DND-41 (cell line): Measurements from ENCODE around the gene EPHB1.

ENCODE experiments used
- ATAC-seq: fragments of 200-7000 bp; cut with Tn5 transposase; 3 replicates; pipeline ENCODE4 v1.9.1; 2021; ENCODE audit warnings: low read depth; ENCODE audit not compliant: insufficient read depth
- DNase-seq: peaks from one replicate; pipeline ENCODE4 v3.0.0-alpha.2; 2020
- H2AFZ ChIP-seq: 2 replicates; pipeline ENCODE4 v1.6.0; 2012; ENCODE audit warnings: low read depth, low read length
- H3K27ac ChIP-seq: 2 replicates; pipeline ENCODE4 v1.5.1; 2012; ENCODE audit warnings: low read length, inconsistent platforms
- H3K27me3 ChIP-seq: fragments of 200-600 bp; sonication (generic); 2 replicates; pipeline ENCODE4 v1.6.0; 2012; ENCODE audit warnings: low read length, mild to moderate bottlenecking, inconsistent platforms; ENCODE audit not compliant: insufficient read depth, poor library complexity
- H3K36me3 ChIP-seq: 2 replicates; pipeline ENCODE4 v1.5.1; 2012; ENCODE audit warnings: low read length, inconsistent platforms; ENCODE audit not compliant: insufficient read depth
- H3K4me1 ChIP-seq: 2 replicates; pipeline ENCODE4 v1.5.1; 2012; ENCODE audit warnings: mild to moderate bottlenecking, low read length; ENCODE audit not compliant: insufficient read depth
- H3K4me2 ChIP-seq: 2 replicates; pipeline ENCODE4 v1.6.0; 2012; ENCODE audit warnings: mild to moderate bottlenecking, moderate library complexity, low read length, inconsistent platforms; ENCODE audit not compliant: insufficient read depth
- H3K4me3 ChIP-seq, 2 experiments: fragments of 200-600 bp in 1 of 2; shearing (Covaris generic) in 1 of 2; 2 replicates each; pipeline ENCODE4 v1.5.1; 2012 to 2016; ENCODE audit warnings: inconsistent platforms in 2 of 2, low read length in 2 of 2, mild to moderate bottlenecking in 2 of 2, low read depth in 1 of 2, moderate library complexity in 1 of 2
- H3K79me2 ChIP-seq: 2 replicates; pipeline ENCODE4 v1.6.0; 2012; ENCODE audit warnings: low read length, inconsistent platforms; ENCODE audit not compliant: insufficient read depth
- H3K9ac ChIP-seq: 2 replicates; pipeline ENCODE4 v1.6.0; 2012; ENCODE audit warnings: low read depth, mild to moderate bottlenecking, inconsistent platforms, low read length, moderate library complexity
- H3K9me3 ChIP-seq: 2 replicates; pipeline ENCODE4 v1.5.1; 2012; ENCODE audit warnings: low read length, moderate library complexity, mild to moderate bottlenecking, inconsistent platforms; ENCODE audit not compliant: insufficient read depth, severe bottlenecking
- H4K20me1 ChIP-seq: 2 replicates; pipeline ENCODE4 v1.6.0; 2012; ENCODE audit warnings: low read length; ENCODE audit not compliant: insufficient read depth
- CTCF ChIP-seq: IDR thresholded peaks from 2 replicates; pipeline ENCODE4 v1.5.1; 2012; ENCODE audit warnings: borderline replicate concordance, low read length, moderate library complexity, mild to moderate bottlenecking; ENCODE audit not compliant: poor library complexity, severe bottlenecking; ENCODE audit errors: extremely low read depth
- EZH2 ChIP-seq: IDR thresholded peaks from 3 replicates; pipeline ENCODE4 v1.6.1; 2012; ENCODE audit warnings: borderline replicate concordance, low read depth, mild to moderate bottlenecking, moderate library complexity, low read length, inconsistent platforms; ENCODE audit not compliant: severe bottlenecking

EPHB1 gene

GRCh38 chr3:134931045-134931785, 136.2 kb downstream of the EPHB1 start:
- Histone ChIP-seq H3K4me2 (no peak overlapping the region), H3K9me3 (no peaks in the 10 kb centered on the region), H3K4me1 (no peaks in the 10 kb centered on the region), H3K27me3 (no peaks in the 10 kb centered on the region), H3K4me3 (no peak overlapping the region), H3K9ac (no peak overlapping the region), H4K20me1 (no peaks in the 10 kb centered on the region), H3K36me3 (no peaks in the 10 kb centered on the region), H3K79me2 (no peaks in the 10 kb centered on the region), H2AFZ (no peak overlapping the region), H3K27ac (no peak overlapping the region)
- DNase-seq (no peak), ATAC-seq (no peak)
- TF ChIP-seq EZH2 (no peak), CTCF (no peak)

DNA sequence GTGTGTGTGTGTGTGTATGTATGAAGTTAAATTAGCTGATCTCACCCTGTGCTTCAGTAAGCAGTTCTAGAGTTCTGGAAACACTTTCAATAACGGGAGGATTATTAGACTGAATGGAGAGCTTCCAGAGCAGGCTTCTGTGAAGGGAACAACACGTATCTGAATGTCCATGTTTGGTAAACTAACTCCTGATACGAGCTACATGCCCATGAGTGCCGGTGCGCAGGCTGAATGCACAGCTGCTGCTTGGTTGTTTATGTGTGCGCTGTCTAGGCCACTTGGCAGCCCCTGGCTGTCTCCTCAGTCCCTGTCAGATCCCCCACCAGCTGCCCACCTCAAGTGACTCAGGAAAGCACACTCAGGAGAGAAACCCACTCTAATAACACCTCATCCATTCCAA, 137.0 kb downstream of the EPHB1 start:
- H3K9me3 ChIP-seq, result no peaks in the 10 kb centered on the region
- no peak overlapping the region for H2AFZ ChIP-seq
- no peaks in the 10 kb centered on the region for H3K79me2 ChIP-seq
- TF ChIP-seq CTCF (no peak), EZH2 (no peak)
- no peak overlapping the region for H3K4me2 ChIP-seq
- DNase-seq (no peak), ATAC-seq (no peak)
- no peaks in the 10 kb centered on the region for H4K20me1 ChIP-seq
- H3K27ac ChIP-seq, result no peak overlapping the region
- H3K4me1 ChIP-seq, result no peaks in the 10 kb centered on the region
- no peaks in the 10 kb centered on the region for H3K27me3 ChIP-seq
- no peak overlapping the region for H3K9ac ChIP-seq
- no peak overlapping the region for H3K4me3 ChIP-seq
- no peaks in the 10 kb centered on the region for H3K36me3 ChIP-seq

DNA sequence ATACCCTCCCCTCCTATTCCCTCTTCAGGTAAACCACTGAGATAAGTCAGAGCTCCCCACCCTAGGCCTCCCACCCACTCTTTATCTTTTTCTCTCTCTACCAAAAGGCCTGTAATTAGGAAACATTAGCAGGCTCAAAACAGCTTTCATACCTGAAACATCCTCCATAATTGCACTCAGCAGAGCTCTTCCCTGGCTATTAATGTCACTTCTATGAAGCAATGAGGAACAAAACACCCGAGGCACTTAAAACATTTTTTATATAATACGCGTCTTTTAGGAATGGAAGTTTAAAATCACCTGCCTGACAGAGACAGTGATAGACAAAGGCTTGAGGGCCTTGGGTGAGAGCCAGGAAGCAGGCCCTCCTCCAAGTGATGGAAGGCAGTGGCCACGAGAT, 138.9 kb downstream of the EPHB1 start:
- no peaks in the 10 kb centered on the region for H3K9me3 ChIP-seq
- no peak overlapping the region for H3K27ac ChIP-seq
- no peaks in the 10 kb centered on the region for H4K20me1 ChIP-seq
- no peak overlapping the region for H3K4me3 ChIP-seq
- no peak overlapping the region for H3K4me2 ChIP-seq
- no peak overlapping the region for H2AFZ ChIP-seq
- H3K9ac ChIP-seq, result no peak overlapping the region
- no peaks in the 10 kb centered on the region for H3K4me1 ChIP-seq
- no peaks in the 10 kb centered on the region for H3K27me3 ChIP-seq
- H3K36me3 ChIP-seq, result no peaks in the 10 kb centered on the region
- no peaks in the 10 kb centered on the region for H3K79me2 ChIP-seq
- DNase-seq (no peak), ATAC-seq (no peak)
- TF ChIP-seq EZH2, result no peak
- no peak for TF ChIP-seq CTCF
